HepG2 (cell line): ENCODE measurements around the gene TTC24. TPM values are rescaled to one million over a fixed set of nuclear protein-coding genes. Genes with fewer than 3 reads are reported as not detected.

ENCODE experiments used
- BRD4 ChIP-seq: sonication (generic); formaldehyde crosslinking; IDR thresholded peaks from 2 replicates; pipeline ENCODE4 v1.4.0; 2020; ENCODE audit warnings: missing genetic modification reagents
- GABPA ChIP-seq, 2 experiments: IDR thresholded peaks; 2 replicates each; pipeline ENCODE4 v1.6.1; 2011 to 2016; ENCODE audit warnings: low read depth in 2 of 2, low read length in 1 of 2, missing biosample characterization in 1 of 2, missing genetic modification characterization in 1 of 2
- HNRNPL ChIP-seq: fragments of 200-400 bp; formaldehyde crosslinking; IDR thresholded peaks from 2 replicates; pipeline ENCODE4 v1.6.1; 2017; ENCODE audit warnings: mild to moderate bottlenecking, low read depth, low read length
- KDM1A ChIP-seq: IDR thresholded peaks from 2 replicates; pipeline ENCODE4 v1.6.1; 2016; ENCODE audit warnings: missing compliant biosample characterization
- MAFK ChIP-seq, 2 experiments: IDR thresholded peaks in 1 of 2; conservative IDR thresholded peaks in 1 of 2; 2 replicates each; pipeline ENCODE4 v1.6.1; 2011; ENCODE audit warnings: improper control_type of control experiment in 2 of 2, low read length in 2 of 2
- SAFB2 ChIP-seq: sonication (generic); formaldehyde crosslinking; IDR thresholded peaks from 2 replicates; pipeline ENCODE4 v1.5.1; 2020; ENCODE audit warnings: missing genetic modification reagents, low read depth, mild to moderate bottlenecking, borderline replicate concordance
- ZKSCAN8 ChIP-seq: IDR thresholded peaks from 2 replicates; pipeline ENCODE4 v1.6.1; 2016; ENCODE audit warnings: borderline replicate concordance, missing genetic modification reagents, missing compliant biosample characterization
- ZNF557 ChIP-seq: sonication (generic); formaldehyde crosslinking; IDR thresholded peaks from 2 replicates; pipeline ENCODE4 v1.4.0; 2020; ENCODE audit warnings: missing genetic modification reagents
- ZNF589 ChIP-seq: sonication (generic); formaldehyde crosslinking; conservative IDR thresholded peaks from 2 replicates; pipeline ENCODE4 v1.8.0; 2022; ENCODE audit warnings: mild to moderate bottlenecking, moderate library complexity, missing genetic modification reagents
- ZNF891 ChIP-seq: sonication (generic); formaldehyde crosslinking; IDR thresholded peaks from 2 replicates; pipeline ENCODE4 v1.5.0; 2020; ENCODE audit warnings: mild to moderate bottlenecking, missing genetic modification reagents
- ZSCAN31 ChIP-seq: sonication (generic); formaldehyde crosslinking; IDR thresholded peaks from 2 replicates; pipeline ENCODE4 v1.5.0; 2020; ENCODE audit warnings: low read depth, mild to moderate bottlenecking, missing genetic modification reagents
- polyA plus RNA-seq, 8 experiments: library from polyadenylated mRNA; depleted of rRNA in 3 of 8; stranded (reverse) in 7 of 8; unstranded in 1 of 8; fragments of >200 nt; fragmentation: Illumina TruSeq in 4 of 8; extraction: Trizol in 4 of 8; gene quantifications; 2 replicates each; pipeline versions ENCODE4 v1.2.1 to v1.2.3, GENCODE V29; 2011 to 2016; ENCODE audit warnings: low read depth in 4 of 8, missing spikeins in 1 of 8, mixed read lengths in 1 of 8; ENCODE audit not compliant: insufficient read depth in 1 of 8
- total RNA-seq, 5 experiments: library from RNA; depleted of rRNA; stranded (reverse); fragments of >200 nt; fragmentation: Illumina TruSeq; extraction: Trizol; gene quantifications; 2 replicates each; pipeline ENCODE4 v1.2.3, GENCODE V29; 2016; ENCODE audit warnings: low read depth in 1 of 5
- TF ChIP-seq, protein P1 (sequence below): sonication (generic); formaldehyde crosslinking; IDR thresholded peaks from 2 replicates; pipeline ENCODE4 v1.5.1; 2020; ENCODE audit warnings: missing genetic modification reagents, mild to moderate bottlenecking, borderline replicate concordance
- TF ChIP-seq, protein P2 (sequence below): sonication (generic); formaldehyde crosslinking; IDR thresholded peaks from 2 replicates; pipeline ENCODE4 v1.8.0; 2022; ENCODE audit warnings: mild to moderate bottlenecking, missing genetic modification reagents
- TF ChIP-seq, protein P3 (sequence below): sonication (generic); formaldehyde crosslinking; IDR thresholded peaks from 2 replicates; pipeline ENCODE4 v1.5.0; 2020; ENCODE audit warnings: mild to moderate bottlenecking, missing genetic modification reagents, borderline replicate concordance
- TF ChIP-seq, protein P4 (sequence below): sonication (generic); formaldehyde crosslinking; IDR thresholded peaks from 2 replicates; pipeline ENCODE4 v1.4.0; 2020; ENCODE audit warnings: low read depth, mild to moderate bottlenecking, missing genetic modification reagents
- TF ChIP-seq, protein P5 (sequence below): sonication (generic); formaldehyde crosslinking; IDR thresholded peaks from 2 replicates; pipeline ENCODE4 v1.5.0; 2020; ENCODE audit warnings: missing genetic modification reagents, mild to moderate bottlenecking, borderline replicate concordance

TTC24 gene
- total and polyA plus RNA-seq, 2 of the 13 experiments (the other 11 are each of a cell fraction or from before 2014, with no cell fraction given) = 0.13 to 0.18 TPM

DNA sequence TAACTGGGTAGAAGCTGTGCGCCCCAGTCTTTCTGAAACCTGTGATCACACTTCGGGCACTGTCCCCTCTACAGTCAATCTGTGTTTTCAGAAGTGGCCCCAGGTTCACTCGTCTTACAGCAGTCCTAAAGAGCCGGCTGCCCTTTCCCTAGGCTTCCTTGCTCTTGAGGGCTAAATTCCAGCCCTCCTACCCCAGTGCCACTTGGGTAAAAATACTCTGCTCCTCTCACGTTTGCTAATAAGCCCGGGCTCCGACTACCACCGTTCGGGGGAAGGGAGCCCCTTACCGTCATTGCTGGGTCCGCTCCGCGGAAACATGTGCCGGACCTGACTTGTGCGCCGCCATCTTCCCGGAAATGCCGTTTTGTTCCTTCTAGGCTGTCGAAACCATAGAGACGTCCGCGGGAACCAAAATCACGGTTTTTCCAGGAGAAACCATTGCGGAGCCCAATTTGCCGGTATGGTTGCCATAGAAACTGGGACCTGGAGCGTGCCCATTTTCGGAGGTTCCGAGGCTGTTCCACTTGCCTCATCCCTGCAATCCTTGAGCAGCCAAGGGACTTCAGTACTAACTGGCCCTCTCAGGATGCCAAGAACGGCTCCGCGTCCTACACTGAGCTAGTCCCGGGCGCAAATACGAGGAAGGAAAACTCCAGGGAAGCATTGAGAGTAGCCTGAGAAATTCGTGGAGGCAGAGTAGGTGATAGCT is 21.8 kb downstream of the TTC24 start, which contains the start of gene GPATCH4 (continued):
- TF ChIP-seq, protein P1, sequence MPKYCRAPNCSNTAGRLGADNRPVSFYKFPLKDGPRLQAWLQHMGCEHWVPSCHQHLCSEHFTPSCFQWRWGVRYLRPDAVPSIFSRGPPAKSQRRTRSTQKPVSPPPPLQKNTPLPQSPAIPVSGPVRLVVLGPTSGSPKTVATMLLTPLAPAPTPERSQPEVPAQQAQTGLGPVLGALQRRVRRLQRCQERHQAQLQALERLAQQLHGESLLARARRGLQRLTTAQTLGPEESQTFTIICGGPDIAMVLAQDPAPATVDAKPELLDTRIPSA (CRISPR knock-in tag) = no peak
- TF ChIP-seq ZNF557 (no peak; the same call in 1 of the 2 replicates), KDM1A (CRISPR knock-in tag) (no peak), HNRNPL (no peak), ZKSCAN8 (no peak), MAFK (conservative IDR thresholded peaks at IDR 0.05 in 1 of 2, IDR thresholded peaks at IDR 0.05 in 1 of 2; ENCODE audit: low read length in 2 of 2) (no peak), ZNF891 (CRISPR knock-in tag) (no peak), SAFB2 (CRISPR knock-in tag) (no peak), ZSCAN31 (CRISPR knock-in tag) (peak; percentile 72; the same call in 1 of the 2 replicates), BRD4 (peak; percentile 95), GABPA (IDR thresholded peaks at IDR 0.05; ENCODE audit: low read depth, low read length) (peak; percentile 74), GABPA (CRISPR knock-in tag; IDR thresholded peaks at IDR 0.05; ENCODE audit: low read depth) (peak; percentile 97), ZNF589 (CRISPR knock-in tag) (peak; percentile 49; the same call in 1 of the 2 replicates)
- TF ChIP-seq, protein P2, sequence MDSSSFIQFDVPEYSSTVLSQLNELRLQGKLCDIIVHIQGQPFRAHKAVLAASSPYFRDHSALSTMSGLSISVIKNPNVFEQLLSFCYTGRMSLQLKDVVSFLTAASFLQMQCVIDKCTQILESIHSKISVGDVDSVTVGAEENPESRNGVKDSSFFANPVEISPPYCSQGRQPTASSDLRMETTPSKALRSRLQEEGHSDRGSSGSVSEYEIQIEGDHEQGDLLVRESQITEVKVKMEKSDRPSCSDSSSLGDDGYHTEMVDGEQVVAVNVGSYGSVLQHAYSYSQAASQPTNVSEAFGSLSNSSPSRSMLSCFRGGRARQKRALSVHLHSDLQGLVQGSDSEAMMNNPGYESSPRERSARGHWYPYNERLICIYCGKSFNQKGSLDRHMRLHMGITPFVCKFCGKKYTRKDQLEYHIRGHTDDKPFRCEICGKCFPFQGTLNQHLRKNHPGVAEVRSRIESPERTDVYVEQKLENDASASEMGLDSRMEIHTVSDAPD = peak; percentile 77
- TF ChIP-seq, protein P3, sequence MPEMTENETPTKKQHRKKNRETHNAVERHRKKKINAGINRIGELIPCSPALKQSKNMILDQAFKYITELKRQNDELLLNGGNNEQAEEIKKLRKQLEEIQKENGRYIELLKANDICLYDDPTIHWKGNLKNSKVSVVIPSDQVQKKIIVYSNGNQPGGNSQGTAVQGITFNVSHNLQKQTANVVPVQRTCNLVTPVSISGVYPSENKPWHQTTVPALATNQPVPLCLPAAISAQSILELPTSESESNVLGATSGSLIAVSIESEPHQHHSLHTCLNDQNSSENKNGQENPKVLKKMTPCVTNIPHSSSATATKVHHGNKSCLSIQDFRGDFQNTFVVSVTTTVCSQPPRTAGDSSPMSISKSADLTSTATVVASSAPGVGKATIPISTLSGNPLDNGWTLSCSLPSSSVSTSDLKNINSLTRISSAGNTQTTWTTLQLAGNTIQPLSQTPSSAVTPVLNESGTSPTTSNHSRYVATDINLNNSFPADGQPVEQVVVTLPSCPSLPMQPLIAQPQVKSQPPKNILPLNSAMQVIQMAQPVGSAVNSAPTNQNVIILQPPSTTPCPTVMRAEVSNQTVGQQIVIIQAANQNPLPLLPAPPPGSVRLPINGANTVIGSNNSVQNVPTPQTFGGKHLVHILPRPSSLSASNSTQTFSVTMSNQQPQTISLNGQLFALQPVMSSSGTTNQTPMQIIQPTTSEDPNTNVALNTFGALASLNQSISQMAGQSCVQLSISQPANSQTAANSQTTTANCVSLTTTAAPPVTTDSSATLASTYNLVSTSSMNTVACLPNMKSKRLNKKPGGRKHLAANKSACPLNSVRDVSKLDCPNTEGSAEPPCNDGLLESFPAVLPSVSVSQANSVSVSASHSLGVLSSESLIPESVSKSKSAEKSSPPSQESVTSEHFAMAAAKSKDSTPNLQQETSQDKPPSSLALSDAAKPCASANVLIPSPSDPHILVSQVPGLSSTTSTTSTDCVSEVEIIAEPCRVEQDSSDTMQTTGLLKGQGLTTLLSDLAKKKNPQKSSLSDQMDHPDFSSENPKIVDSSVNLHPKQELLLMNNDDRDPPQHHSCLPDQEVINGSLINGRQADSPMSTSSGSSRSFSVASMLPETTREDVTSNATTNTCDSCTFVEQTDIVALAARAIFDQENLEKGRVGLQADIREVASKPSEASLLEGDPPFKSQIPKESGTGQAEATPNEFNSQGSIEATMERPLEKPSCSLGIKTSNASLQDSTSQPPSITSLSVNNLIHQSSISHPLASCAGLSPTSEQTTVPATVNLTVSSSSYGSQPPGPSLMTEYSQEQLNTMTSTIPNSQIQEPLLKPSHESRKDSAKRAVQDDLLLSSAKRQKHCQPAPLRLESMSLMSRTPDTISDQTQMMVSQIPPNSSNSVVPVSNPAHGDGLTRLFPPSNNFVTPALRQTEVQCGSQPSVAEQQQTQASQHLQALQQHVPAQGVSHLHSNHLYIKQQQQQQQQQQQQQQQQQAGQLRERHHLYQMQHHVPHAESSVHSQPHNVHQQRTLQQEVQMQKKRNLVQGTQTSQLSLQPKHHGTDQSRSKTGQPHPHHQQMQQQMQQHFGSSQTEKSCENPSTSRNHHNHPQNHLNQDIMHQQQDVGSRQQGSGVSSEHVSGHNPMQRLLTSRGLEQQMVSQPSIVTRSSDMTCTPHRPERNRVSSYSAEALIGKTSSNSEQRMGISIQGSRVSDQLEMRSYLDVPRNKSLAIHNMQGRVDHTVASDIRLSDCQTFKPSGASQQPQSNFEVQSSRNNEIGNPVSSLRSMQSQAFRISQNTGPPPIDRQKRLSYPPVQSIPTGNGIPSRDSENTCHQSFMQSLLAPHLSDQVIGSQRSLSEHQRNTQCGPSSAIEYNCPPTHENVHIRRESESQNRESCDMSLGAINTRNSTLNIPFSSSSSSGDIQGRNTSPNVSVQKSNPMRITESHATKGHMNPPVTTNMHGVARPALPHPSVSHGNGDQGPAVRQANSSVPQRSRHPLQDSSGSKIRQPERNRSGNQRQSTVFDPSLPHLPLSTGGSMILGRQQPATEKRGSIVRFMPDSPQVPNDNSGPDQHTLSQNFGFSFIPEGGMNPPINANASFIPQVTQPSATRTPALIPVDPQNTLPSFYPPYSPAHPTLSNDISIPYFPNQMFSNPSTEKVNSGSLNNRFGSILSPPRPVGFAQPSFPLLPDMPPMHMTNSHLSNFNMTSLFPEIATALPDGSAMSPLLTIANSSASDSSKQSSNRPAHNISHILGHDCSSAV (CRISPR knock-in tag) = no peak
- TF ChIP-seq, protein P4, sequence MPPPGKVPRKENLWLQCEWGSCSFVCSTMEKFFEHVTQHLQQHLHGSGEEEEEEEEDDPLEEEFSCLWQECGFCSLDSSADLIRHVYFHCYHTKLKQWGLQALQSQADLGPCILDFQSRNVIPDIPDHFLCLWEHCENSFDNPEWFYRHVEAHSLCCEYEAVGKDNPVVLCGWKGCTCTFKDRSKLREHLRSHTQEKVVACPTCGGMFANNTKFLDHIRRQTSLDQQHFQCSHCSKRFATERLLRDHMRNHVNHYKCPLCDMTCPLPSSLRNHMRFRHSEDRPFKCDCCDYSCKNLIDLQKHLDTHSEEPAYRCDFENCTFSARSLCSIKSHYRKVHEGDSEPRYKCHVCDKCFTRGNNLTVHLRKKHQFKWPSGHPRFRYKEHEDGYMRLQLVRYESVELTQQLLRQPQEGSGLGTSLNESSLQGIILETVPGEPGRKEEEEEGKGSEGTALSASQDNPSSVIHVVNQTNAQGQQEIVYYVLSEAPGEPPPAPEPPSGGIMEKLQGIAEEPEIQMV (CRISPR knock-in tag) = peak; percentile 85
- TF ChIP-seq, protein P5, sequence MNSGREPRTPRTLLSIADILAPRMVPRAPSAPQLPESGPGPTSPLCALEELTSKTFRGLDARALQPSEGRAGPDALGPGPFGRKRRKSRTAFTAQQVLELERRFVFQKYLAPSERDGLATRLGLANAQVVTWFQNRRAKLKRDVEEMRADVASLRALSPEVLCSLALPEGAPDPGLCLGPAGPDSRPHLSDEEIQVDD (CRISPR knock-in tag) = no peak
